Mesothelial cell of epicardium (in vitro differentiated cells): ENCODE measurements around the gene SLC45A2. TPM values are rescaled to one million over a fixed set of nuclear protein-coding genes. Genes with fewer than 3 reads are reported as not detected.

Experiments used
- DNase-seq, 2 experiments: peaks; one replicate each; pipeline ENCODE4 v3.0.0; 2021; ENCODE audit warnings: low spot score in 2 of 2; ENCODE audit not compliant: unreplicated experiment in 2 of 2
- H3K27ac Mint-ChIP-seq: 2 replicates; pipeline ENCODE4 v1.8.0; 2021; ENCODE audit warnings: mixed read lengths
- H3K27me3 Mint-ChIP-seq: 2 replicates; pipeline ENCODE4 v1.8.0; 2021; ENCODE audit warnings: low read depth, mixed read lengths
- H3K36me3 Mint-ChIP-seq: 2 replicates; pipeline ENCODE4 v1.8.0; 2021; ENCODE audit warnings: mixed read lengths
- H3K4me1 Mint-ChIP-seq: 2 replicates; pipeline ENCODE4 v1.8.0; 2021; ENCODE audit warnings: mixed read lengths
- H3K4me3 Mint-ChIP-seq: 2 replicates; pipeline ENCODE4 v1.8.0; 2021; ENCODE audit warnings: mild to moderate bottlenecking, moderate library complexity, mixed read lengths
- H3K9me3 Mint-ChIP-seq: 2 replicates; pipeline ENCODE4 v1.8.0; 2021; ENCODE audit warnings: mixed read lengths
- CTCF ChIP-seq: fragments of 200-600 bp; sonication (generic); IDR thresholded peaks from one replicate; pipeline ENCODE4 v1.5.0; 2021; ENCODE audit warnings: antibody characterized with exemption; ENCODE audit not compliant: unreplicated experiment
- total RNA-seq: library from RNA; stranded (reverse); gene quantifications from 3 replicates; pipeline ENCODE4 v1.2.1, GENCODE V29; 2021

Gene SLC45A2
- total RNA-seq, 1 donor from 2014 or later = 0.63 TPM

DNA sequence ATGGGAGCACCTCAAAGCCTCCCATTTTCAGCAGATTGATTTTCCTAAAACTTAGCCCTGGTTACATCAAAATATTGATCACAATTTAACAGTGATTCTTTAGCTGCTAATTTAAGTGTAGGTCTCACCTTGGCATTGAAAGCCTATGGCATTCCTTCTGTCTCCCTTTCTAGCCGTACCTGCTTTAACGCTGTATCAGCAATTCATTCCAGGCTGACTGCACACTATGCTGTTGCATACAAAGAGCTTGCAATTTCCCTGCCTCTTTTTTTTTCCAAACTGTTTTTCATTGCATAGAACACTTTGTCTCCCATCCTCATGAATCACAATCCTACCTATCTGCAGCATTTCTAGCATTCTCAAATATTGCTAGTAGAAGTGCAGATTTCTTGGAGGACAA lies 32.3 kb upstream of the SLC45A2 start:
- Mint-ChIP-seq H3K4me3 (no peak overlapping the region), H3K4me1 (no peaks in the 10 kb centered on the region), H3K27ac (no peak overlapping the region), H3K27me3 (no peaks in the 10 kb centered on the region), H3K9me3 (peaks cover 10% of the 10 kb centered on the region), H3K36me3 (peaks cover 20% of the 10 kb centered on the region)
- no peak for TF ChIP-seq CTCF
- DNase-seq = no peak

DNA sequence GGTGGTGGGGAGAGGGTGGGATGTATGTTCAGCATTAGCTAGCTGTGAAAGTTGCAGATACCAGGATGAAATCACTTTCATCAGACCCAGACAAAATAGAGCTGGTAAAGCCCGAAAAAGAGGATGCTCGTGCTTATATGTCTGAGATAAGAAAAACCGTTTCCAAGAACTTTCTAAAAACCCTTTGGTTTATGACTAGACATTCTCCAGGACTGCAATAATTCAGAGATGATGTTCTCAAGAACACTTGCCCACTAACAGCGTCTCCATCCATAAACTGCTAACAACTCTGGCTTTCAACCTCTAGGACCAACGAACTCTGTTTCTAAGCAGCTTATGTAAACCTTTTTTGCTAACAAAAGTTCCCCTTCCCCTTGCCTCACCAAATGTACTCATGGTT lies 31.7 kb upstream of the SLC45A2 start:
- TF ChIP-seq CTCF = no peak
- peaks cover 10% of the 10 kb centered on the region for H3K9me3 Mint-ChIP-seq
- peaks cover 16% of the 10 kb centered on the region for H3K36me3 Mint-ChIP-seq
- no peak for DNase-seq
- H3K4me1 Mint-ChIP-seq = no peaks in the 10 kb centered on the region
- H3K4me3 Mint-ChIP-seq = no peak overlapping the region
- H3K27me3 Mint-ChIP-seq = no peaks in the 10 kb centered on the region
- H3K27ac Mint-ChIP-seq = no peak overlapping the region

- Mint-ChIP-seq H3K4me3 (no peak overlapping the region), H3K36me3 (peaks cover 8% of the 10 kb centered on the region), H3K9me3 (peaks cover 10% of the 10 kb centered on the region), H3K27me3 (no peaks in the 10 kb centered on the region), H3K27ac (no peak overlapping the region), H3K4me1 (no peaks in the 10 kb centered on the region)
- no peak for DNase-seq
- no peak for TF ChIP-seq CTCF
Observed at GRCh38 chr5:34015120-34015822, 30.8 kb upstream of the SLC45A2 start.

DNA sequence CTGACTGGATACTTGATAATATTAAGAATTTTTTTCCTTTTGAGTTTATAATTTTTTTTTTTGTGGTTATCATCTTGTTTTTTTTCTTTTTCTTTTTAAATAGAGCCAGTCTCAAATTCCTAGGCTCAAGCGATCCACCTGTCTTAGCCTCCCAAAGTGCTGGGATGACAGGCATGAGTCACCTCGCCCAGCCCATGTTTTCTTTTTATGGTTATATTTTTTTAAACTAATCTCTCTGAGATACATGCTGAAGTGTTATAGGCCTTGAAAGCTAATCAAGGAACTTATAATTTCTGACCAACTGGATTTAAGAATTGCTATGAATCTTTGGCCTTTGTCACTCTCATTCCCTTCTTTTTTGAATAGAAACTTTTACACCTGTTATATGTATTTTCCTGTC lies 30.1 kb upstream of the SLC45A2 start:
- H3K27ac Mint-ChIP-seq = no peak overlapping the region
- H3K4me1 Mint-ChIP-seq = peaks cover 1% of the 10 kb centered on the region
- no peak for DNase-seq
- H3K36me3 Mint-ChIP-seq = peaks cover 5% of the 10 kb centered on the region
- H3K4me3 Mint-ChIP-seq = no peak overlapping the region
- no peak for TF ChIP-seq CTCF
- H3K9me3 Mint-ChIP-seq = peaks cover 10% of the 10 kb centered on the region
- no peaks in the 10 kb centered on the region for H3K27me3 Mint-ChIP-seq

DNA sequence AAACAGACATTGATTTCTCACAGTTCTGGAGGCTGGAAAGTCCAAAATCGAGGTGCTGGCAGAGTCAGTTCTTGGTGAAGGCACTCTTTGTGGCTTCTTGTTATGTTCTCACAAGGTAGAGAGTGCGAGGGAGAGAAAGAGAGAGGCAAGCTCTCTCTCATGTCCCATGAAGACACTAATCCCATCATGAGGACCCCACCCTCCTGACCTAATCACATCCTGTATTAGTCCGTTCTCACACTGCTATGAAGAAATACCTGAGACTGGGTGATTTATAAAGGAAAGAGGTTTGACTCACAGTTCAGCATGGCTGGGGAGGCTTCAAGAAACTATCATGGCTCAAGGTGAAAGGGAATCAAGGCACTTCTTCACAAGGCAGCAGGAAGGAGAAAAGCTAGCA lies 29.1 kb upstream of the SLC45A2 start:
- Mint-ChIP-seq H3K36me3 (peaks cover 4% of the 10 kb centered on the region), H3K9me3 (peaks cover 10% of the 10 kb centered on the region), H3K4me1 (peaks cover 12% of the 10 kb centered on the region), H3K4me3 (no peak overlapping the region), H3K27me3 (no peaks in the 10 kb centered on the region), H3K27ac (no peak overlapping the region)
- DNase-seq = no peak
- TF ChIP-seq CTCF = no peak
